GM21723 (cell line): ENCODE data around the gene SEC14L1.

ENCODE experiments used
- ATAC-seq: cut with Tn5 transposase; IDR thresholded peaks from one replicate; pipeline ENCODE4 v1.9.1; 2021; ENCODE audit warnings: mild to moderate bottlenecking, moderate library complexity; ENCODE audit not compliant: unreplicated experiment

The SEC14L1 gene

DNA sequence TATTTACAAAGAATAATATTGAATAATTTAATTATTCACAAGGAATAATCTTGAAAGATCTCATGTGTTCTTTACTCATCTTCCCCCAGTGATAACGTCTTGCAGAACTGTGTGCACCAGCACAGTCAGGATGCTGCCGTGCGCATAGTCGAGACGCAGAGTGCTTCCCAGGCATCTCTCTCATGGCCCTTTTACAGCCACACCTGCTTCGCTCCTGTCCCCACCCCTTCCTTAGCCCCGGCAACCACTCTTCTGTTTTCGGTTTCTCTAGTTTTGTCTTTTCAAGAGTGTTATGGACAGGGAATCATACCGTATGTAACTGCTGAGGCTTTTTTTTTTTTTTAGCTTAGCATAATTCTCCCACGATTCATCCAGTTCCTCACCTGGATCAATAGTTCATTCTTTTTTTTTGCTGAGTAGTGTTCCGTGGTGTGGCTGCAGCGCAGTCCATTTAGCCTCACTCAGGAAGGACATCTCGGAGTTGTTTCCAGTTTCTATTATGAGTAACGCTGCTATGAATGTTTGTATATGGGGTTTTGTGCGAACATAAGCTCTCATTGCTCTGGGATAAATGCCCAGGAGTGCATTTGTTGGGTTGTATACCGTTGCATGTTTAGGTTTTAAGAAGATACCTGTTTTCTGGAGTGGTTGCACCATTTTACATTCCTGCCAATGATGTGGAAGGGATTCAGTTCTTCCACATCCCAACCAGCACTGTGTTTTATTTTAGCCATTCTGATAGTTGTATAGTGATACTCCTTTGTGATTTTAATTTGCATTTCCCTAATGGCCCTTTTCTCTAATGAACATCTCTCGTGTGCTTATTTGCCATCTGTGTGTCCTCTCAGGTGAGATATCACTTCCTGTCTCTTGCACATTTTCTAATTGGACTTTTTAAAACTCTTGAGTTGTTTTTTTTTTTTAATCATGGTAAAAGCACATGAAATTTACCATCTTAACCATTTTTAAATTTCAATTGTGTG is 47.6 kb downstream of the SEC14L1 start:
- no peak for ATAC-seq

DNA sequence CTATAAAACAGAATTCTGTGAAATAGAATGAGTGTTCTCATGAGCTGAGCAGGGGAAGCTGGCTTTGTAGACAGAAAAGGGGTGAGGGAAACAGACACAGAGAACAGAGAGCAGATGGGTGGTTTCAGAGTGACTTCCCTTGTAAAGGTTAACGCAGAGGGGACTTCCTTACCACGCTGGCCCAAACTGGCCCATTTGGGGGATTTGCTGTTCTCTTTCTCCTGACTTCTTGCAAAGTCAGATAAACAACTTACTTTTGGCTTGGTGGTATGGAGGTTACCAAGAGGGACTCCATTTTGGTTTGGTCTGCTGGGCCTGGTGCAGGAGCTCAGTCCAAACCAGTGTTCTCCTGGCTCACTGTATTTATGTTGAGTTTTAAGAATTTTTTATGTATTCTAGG is 48.4 kb downstream of the SEC14L1 start:
- peak; percentile 58 for ATAC-seq

DNA sequence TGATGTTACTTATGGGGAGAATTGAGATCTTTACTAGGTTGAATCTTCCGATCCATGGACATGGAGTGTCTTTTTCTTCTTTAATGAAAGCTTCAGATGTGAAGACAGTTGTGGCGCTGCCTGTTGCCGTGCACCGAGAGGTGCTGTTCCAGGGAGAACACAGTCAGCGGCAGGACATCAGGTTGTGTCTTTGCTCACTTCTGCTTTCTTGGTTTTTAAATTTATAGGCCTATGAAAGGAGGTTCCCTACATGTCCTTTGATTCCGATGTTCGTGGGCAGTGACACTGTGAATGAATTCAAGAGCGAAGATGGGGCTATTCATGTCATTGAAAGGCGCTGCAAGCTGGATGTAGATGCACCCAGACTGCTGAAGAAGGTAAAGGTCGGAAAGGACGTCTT is 49.8 kb downstream of the SEC14L1 start:
- ATAC-seq: no peak

- no peak for ATAC-seq
Observed at GRCh38 chr17:77191244-77191643, 50.5 kb downstream of the SEC14L1 start.

DNA sequence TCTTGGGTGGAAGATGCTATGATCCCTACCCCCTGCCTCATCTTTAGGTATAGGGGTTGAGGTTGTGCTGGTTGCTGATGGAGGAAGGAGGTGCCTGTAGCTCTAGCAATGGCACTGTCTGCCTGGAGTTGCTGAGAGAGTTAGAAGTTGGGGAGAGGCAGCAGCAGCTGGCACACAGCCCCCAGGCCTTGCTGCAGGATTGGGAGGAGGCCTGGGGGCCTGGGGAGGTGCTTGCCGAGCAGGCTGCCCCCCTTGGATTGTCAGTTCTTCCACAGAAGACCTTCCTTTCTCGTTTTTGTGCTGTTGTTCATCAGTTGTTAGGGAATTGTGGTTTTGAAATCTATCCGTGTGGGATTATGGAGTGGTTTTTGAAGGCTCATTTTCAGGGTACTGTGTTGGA is 52.9 kb downstream of the SEC14L1 start:
- no peak for ATAC-seq

DNA sequence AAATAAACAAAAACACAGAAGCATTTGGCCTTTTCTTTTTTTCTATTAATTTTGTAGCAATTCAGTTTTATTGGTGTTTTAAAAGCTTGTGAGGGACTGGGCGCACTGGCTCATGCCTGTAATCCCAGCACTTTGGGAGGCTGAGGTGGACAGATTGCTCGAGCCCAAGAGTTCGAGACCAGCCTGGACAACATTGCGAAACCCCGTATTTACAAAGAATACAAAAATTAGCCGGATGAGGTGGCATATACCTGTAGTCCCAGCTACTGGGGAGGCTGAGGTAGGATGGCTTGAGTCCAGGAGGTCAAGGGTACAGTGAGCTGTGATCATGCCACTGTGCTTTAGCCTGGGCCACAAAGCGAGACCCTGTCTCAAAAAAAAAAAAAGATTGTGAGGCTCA is 53.4 kb downstream of the SEC14L1 start:
- ATAC-seq: no peak

- no peak for ATAC-seq
Observed at GRCh38 chr17:77196251-77196650, 55.5 kb downstream of the SEC14L1 start.

DNA sequence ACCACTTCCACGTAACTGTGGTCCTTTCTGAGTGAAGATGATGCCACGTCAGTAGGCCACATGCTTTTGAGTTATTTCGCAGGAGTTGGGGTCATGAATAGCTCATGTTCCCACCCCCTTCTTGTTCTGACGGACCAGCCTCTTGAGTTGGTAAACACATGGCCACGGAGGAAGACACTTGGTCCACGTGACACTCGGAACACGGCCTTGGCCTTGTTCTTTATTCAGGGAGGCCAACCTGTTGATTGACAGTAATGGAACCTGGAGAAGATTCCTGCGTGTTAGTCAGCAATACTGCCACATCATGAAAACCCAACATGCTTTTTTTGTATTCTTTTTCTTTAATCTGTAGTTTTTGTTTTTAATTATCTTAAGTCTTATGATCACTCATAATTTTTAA is 56.3 kb downstream of the SEC14L1 start:
- no peak for ATAC-seq

GRCh38 chr17:77200711-77201110 is 59.9 kb downstream of the SEC14L1 start:
- ATAC-seq: no peak

GRCh38 chr17:77203436-77203835 is 62.7 kb downstream of the SEC14L1 start:
- ATAC-seq: no peak

GRCh38 chr17:77203846-77204245 is 63.1 kb downstream of the SEC14L1 start:
- no peak for ATAC-seq

- no peak for ATAC-seq
Observed at GRCh38 chr17:77204536-77204935, 63.8 kb downstream of the SEC14L1 start.

- ATAC-seq: no peak
Observed at GRCh38 chr17:77205396-77206125, 64.8 kb downstream of the SEC14L1 start.

GRCh38 chr17:77206158-77206956 is 65.6 kb downstream of the SEC14L1 start:
- no peak for ATAC-seq

DNA sequence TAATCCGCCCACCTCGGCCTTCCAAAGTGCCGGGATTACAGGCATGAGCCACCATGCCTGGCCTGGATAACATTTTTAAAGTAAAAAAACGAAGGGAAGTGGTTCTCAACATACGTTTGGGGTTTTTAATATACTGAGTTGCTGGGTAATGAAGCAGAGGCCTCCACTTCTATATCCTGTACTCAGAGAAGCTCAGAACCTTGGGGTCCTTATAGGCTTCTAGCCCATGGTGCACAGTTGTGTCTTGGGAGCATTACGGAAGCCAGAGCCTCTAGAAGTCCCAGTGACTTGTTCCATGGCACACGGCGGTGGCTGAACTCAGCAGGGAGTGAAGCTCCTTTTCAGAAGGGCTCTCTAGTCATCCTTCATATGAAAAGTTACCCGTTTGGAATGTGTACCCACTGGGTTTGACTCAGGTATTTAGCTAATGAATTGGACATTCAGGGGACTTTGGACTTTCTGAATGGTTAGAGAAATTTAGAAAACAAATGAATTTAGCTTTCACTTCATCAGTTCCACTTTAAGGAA is 67.0 kb downstream of the SEC14L1 start:
- no peak for ATAC-seq

DNA sequence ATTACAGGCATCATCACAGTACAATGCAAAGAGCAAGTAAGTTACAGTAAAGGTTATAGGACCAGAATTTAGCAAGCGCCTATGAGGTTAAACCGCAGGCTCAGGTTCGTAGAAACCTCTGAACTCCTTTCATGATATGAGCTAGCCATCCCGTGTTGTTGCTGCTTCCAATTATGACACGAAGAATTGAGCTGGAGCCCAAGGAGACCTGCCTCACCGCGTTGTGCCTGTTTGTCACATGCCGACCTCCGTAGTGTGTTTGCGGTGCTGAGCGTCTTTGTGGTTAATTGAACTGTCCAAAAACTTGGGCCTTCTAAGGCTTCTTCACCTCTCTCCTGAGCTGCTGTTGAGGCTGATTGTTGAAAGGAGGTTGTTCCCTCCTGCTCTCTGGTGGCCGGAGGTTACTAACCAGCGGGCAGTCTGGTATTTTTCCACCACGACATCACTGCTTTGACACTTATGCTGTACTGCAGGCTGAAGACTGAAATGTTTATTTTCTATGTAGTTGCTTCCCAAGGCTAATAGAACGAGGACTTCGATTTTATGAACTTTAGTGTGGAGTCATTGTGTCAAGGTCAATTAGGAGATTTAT is 67.5 kb downstream of the SEC14L1 start:
- no peak for ATAC-seq

- no peak for ATAC-seq
Observed at GRCh38 chr17:77208856-77209255, 68.1 kb downstream of the SEC14L1 start.

DNA sequence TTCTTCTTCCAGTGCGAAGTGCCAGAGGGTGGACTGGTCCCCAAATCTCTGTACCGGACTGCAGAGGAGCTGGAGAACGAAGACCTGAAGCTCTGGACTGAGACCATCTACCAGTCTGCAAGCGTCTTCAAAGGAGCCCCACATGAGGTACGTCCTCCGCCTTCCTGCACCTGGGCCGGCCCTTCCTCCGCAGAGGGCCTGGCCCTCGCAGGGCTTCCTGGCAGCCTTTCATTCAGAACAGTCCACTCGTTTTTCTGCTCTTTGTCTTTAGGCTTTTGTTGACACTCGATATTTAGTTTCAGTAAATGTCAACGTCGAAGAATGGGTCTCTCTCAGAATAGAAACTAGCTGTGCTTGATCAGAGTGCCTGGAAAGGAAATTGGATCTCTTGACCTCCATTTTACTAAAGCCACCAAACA is 68.6 kb downstream of the SEC14L1 start:
- ATAC-seq: no peak

GRCh38 chr17:77210331-77210730 is 69.6 kb downstream of the SEC14L1 start:
- no peak for ATAC-seq

GRCh38 chr17:77210946-77211541 is 70.3 kb downstream of the SEC14L1 start:
- ATAC-seq: no peak
